Activated T-helper 1 cell treated with anti-CD3 and anti-CD28 coated beads, Interleukin-12 subunit alpha, Interleukin-12 subunit beta, Interleukin-2, Interleukin-4 antibody, amounts not matched to agents 30 ng/mL and 10 ng/mL and 1 ng/mL, durations not matched to agents 14 hours and 24 hours and 36 hours (primary cell): ENCODE results near the gene WDR35. TPM values are rescaled to one million over a fixed set of nuclear protein-coding genes. Genes with fewer than 3 reads are reported as not detected.

Experiments
- DNase-seq: peaks from one replicate; pipeline ENCODE4 v3.0.0; 2021; ENCODE audit warnings: low spot score
- H3K27ac Mint-ChIP-seq: one replicate; pipeline ENCODE4 v1.8.0; 2021; ENCODE audit warnings: mild to moderate bottlenecking, mixed read lengths
- H3K27me3 Mint-ChIP-seq: one replicate; pipeline ENCODE4 v1.8.0; 2022; ENCODE audit warnings: mild to moderate bottlenecking, moderate library complexity, mixed read lengths; ENCODE audit not compliant: insufficient read depth
- H3K36me3 Mint-ChIP-seq: one replicate; pipeline ENCODE4 v1.8.0; 2021; ENCODE audit warnings: low read depth, mixed read lengths
- H3K4me1 Mint-ChIP-seq: one replicate; pipeline ENCODE4 v1.8.0; 2021; ENCODE audit warnings: low read depth, mixed read lengths
- H3K4me3 Mint-ChIP-seq: one replicate; pipeline ENCODE4 v1.8.0; 2021; ENCODE audit warnings: mild to moderate bottlenecking, moderate library complexity, mixed read lengths
- H3K9me3 Mint-ChIP-seq: one replicate; pipeline ENCODE4 v1.8.0; 2021; ENCODE audit warnings: mixed read lengths
- intact Hi-C: fragments of 100-400 bp; cut with micrococcal nuclease; formaldehyde crosslinking; loops from one replicate; pipeline ENCODE4 v1.15.1; 2024
- total RNA-seq: library from RNA; stranded (reverse); gene quantifications from 2 replicates; pipeline ENCODE4 v1.2.3, GENCODE V29; 2022

WDR35 gene
- 7.7 and 7.8 TPM in 2 replicates for total RNA-seq

DNA sequence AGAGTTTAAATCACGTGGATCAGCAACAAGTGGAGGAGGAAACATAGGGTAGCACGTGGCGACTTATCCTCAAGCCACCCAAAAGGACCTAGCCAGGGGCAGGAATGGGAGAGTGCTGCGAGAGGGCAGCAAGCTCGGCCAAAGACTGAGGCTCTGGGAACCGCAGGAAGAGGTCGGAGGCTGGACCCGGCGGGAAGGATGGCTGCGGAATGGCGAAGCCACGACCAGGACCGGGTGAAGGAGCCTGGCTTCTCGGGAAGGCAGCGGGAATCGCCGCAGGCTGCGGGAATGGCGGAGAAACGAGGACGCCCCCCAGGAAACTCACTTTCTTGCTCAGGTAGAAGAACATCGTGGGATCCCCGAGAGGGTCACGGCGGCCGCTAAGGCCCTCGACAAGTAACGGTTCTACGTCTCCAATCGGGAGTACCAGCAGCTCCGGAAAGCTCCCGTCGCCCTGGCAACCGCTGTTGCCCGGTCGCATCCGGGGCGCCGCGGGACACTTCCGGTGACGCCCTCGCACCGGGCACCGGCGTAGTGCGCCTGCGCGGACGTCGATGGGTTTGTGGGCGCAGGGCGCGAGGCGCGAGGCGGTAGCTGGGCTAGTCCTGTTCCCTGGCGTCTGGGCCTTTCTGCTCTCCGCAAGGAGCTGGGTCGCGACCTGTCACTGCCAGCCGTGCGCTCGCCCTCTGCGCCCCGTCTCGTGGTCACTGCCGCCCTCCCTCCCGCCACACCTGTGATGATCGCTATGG, at the start of gene WDR35:
TSS of gene WDR35 (minus strand) at position 439 of the 749 bp plus-strand sequence. CDS start at position 349, 90 bp downstream.
- H3K27ac Mint-ChIP-seq = peak within 1 kb of the TSS; percentile 69
- H3K4me3 Mint-ChIP-seq = peak within 1 kb of the TSS; percentile 90
- peak; percentile 92 for DNase-seq
- H3K4me1 Mint-ChIP-seq = peaks cover 19% of the 10 kb centered on the region
- H3K36me3 Mint-ChIP-seq = peaks cover 8% of the 10 kb centered on the region
- H3K27me3 Mint-ChIP-seq = peaks cover 30% of the 10 kb centered on the region
- intact Hi-C loops = loop anchor here (1.0 to 5.0 kb wide), 7 partner anchors 25 to 1431 kb away; partner anchors contain the start of genes LAPTM4A, PUM2, RHOB and TTC32
- H3K9me3 Mint-ChIP-seq = peaks cover 9% of the 10 kb centered on the region

DNA sequence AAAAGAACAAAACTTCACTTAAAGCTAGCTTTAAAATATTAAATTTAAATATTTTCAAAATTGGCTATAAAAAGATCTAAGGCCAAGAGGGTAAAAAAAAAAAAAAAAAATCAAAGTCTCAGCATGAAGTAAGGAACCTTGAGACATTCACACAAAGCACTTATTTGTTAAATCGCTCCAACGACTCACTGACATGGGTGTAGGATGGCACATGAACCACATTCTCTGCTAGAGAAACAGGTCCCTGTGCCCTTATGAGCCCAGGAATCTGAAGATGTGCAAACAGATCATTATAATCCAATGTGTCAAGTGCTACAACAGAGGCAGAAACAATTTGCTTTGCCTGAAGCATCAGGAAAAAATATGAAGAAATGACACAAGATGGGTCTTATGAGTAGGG, 47.8 kb upstream of the WDR35 start:
- Mint-ChIP-seq H3K4me3 (no peak overlapping the region), H3K36me3 (peaks cover 47% of the 10 kb centered on the region), H3K27me3 (no peaks in the 10 kb centered on the region), H3K27ac (no peak overlapping the region), H3K4me1 (peaks cover 21% of the 10 kb centered on the region), H3K9me3 (no peaks in the 10 kb centered on the region)
- intact Hi-C loops = no loop called here
- no peak for DNase-seq

DNA sequence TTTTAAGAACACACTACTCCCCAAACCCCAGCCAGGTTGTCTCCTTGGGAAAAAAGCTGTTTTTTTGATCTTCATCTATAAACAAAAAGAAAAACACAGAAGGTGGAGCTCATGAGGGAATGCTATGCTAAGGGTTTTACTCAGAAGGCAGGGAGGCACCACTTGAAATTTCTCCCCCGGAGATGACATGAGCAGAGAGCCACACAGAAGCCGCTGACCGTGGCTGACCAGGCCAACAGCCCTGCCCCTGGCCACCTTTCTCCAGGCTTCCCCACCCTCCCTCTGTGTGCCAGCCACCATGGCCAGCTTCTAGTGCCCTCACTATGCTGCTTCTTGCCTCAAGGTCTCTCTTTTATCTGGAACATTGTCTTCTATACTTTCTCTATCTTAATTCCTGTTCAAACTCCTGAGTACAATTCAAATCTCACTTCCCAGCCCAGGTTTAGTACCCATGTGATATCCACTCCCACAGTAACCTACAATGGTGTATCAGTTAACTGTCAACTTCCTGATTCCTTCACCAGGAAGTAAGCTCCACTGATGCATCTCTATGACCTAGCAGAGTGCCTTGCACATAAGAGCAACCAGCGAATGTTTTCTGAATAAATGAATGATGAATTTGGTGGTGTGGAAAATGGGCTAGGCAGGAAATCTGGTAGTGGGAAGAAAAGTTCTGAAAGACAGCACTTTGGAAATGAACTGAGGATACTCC, 46.2 kb upstream of the WDR35 start:
- H3K27ac Mint-ChIP-seq = peak overlapping the region; percentile 7

DNA sequence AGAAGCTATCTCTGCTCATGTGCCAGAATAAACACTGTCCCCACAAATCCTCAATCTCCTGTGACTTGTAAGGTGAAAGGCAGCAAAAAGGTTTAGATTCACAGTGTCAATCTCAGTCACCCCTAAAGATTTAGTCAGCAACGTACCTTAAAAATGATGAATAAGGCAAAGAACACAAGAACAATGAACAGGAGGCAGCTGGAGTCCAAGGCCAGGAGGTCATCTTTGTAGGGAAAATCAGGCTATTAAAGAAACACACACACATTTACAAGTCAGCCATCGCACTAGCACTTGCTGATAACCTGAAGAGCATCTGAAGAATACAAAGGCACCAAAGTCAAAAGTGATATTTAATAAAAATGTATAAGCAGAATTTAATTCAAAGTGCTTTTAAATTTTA, 44.9 kb upstream of the WDR35 start:
- Mint-ChIP-seq H3K27me3 (no peaks in the 10 kb centered on the region), H3K4me3 (no peak overlapping the region), H3K36me3 (peaks cover 59% of the 10 kb centered on the region), H3K4me1 (peaks cover 21% of the 10 kb centered on the region), H3K27ac (no peak overlapping the region), H3K9me3 (no peaks in the 10 kb centered on the region)
- intact Hi-C loops = no loop called here
- DNase-seq = no peak

More for the DNA sequence above, 46.2 kb upstream of the WDR35 start:
- Mint-ChIP-seq H3K27me3 (no peaks in the 10 kb centered on the region), H3K9me3 (no peaks in the 10 kb centered on the region), H3K36me3 (peaks cover 58% of the 10 kb centered on the region), H3K4me3 (no peak overlapping the region), H3K4me1 (peaks cover 21% of the 10 kb centered on the region)
- DNase-seq = no peak
- intact Hi-C loops = no loop called here

DNA sequence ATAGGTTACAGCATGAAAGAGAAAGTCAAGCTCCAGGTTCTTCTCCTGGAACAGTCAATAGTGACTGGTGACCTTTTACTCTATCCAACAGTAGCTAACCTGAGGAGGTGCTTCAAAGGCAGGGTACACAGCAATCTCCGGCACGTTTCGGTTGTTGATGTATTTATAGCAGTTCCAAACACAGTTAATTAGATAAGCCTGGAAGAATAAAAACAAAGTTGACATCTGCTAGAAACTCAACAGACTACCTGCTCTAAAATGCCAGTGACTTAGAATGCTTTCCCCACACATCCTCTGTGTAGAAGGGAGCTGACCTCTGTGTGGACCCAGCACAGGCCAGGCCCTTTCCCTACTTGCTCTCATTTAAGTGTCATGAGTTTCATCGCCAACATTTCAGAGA, 44.3 kb upstream of the WDR35 start:
- no peak for DNase-seq
- H3K27ac Mint-ChIP-seq = no peak overlapping the region
- H3K27me3 Mint-ChIP-seq = no peaks in the 10 kb centered on the region
- peaks cover 61% of the 10 kb centered on the region for H3K36me3 Mint-ChIP-seq
- H3K4me1 Mint-ChIP-seq = peaks cover 21% of the 10 kb centered on the region
- no peaks in the 10 kb centered on the region for H3K9me3 Mint-ChIP-seq
- no peak overlapping the region for H3K4me3 Mint-ChIP-seq
- intact Hi-C loops = no loop called here

DNA sequence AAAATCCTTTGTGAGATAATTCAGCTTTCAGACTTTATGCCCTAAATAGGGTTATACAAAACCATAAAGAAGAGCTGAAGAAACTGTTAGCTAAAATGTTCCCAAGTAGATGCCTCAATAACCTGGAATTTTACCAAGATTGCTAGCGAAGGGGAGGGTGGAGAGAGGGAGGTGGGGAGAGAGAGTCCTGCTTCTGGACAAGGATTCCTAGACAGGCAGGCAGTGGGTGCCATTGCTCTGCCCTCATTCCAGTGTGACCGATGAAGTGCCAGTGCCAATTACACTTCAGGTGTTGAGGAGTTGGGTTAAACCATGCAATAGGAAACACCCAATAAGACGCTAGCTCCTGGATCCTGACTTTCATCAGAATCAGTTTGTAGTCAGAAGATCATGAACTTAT, 43.4 kb upstream of the WDR35 start:
- H3K36me3 Mint-ChIP-seq = peaks cover 67% of the 10 kb centered on the region
- intact Hi-C loops = no loop called here
- no peaks in the 10 kb centered on the region for H3K9me3 Mint-ChIP-seq
- no peaks in the 10 kb centered on the region for H3K27me3 Mint-ChIP-seq
- no peak for DNase-seq
- H3K4me1 Mint-ChIP-seq = peaks cover 21% of the 10 kb centered on the region
- H3K27ac Mint-ChIP-seq = no peak overlapping the region
- H3K4me3 Mint-ChIP-seq = no peak overlapping the region

DNA sequence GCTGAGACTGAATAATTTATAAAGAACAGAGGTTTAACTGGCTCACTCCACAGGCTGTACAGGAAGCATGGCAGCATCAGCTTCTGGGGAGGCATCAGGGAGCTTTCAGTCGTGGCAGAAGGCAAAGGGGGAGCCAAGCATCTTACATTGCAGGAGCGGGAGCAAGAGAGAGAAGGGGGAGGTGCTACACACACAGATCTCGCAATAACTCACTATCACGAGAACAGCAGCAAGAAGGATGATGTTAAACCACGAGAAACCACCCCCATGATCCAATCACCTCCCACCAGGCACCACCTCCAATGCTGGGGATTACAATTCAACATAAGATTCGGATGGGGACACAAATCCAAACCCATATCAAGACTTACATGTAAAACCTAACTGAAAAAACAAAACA, 40.3 kb upstream of the WDR35 start:
- Mint-ChIP-seq H3K27me3 (no peaks in the 10 kb centered on the region), H3K4me1 (no peaks in the 10 kb centered on the region), H3K36me3 (peaks cover 46% of the 10 kb centered on the region), H3K27ac (no peak overlapping the region), H3K4me3 (no peak overlapping the region), H3K9me3 (no peaks in the 10 kb centered on the region)
- intact Hi-C loops = no loop called here
- DNase-seq = no peak

DNA sequence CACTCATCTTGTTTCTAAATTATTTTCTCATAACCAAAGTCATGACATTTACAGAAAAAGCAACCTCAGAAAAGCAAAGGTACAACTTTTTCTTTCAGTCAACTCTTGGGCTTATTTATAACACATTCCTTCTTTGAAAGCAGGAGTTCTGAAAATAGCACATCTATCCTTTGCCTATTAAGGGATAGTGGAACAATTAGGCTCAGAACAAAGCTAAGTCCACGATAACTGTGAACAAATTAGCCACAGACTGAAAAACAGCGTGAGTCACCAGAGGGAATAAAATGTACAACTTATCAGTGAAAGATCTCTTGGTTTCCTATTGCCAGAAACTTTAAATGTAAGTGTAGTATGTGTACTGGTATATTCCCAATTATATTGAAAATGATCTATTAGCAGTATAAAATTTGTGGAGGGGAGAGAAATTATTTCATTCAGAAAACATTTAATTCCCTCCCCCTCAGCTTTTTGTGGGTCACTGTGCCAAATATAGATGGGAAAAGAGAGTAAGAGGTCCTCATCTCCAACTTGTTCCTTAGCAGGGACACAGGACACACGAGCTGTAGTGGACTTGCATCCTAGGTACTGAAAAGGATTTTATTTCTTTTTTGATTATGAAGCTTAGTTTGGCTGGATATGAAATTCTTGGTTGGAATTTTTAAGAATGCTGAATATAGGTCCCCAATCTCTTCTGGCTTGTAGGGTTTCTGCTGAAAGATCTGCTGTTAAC, 38.0 kb upstream of the WDR35 start:
- no peak overlapping the region for H3K4me3 Mint-ChIP-seq
- H3K27me3 Mint-ChIP-seq = no peaks in the 10 kb centered on the region
- intact Hi-C loops = no loop called here
- peaks cover 35% of the 10 kb centered on the region for H3K36me3 Mint-ChIP-seq
- H3K27ac Mint-ChIP-seq = no peak overlapping the region
- no peak for DNase-seq
- H3K4me1 Mint-ChIP-seq = no peaks in the 10 kb centered on the region
- H3K9me3 Mint-ChIP-seq = peaks cover 2% of the 10 kb centered on the region

DNA sequence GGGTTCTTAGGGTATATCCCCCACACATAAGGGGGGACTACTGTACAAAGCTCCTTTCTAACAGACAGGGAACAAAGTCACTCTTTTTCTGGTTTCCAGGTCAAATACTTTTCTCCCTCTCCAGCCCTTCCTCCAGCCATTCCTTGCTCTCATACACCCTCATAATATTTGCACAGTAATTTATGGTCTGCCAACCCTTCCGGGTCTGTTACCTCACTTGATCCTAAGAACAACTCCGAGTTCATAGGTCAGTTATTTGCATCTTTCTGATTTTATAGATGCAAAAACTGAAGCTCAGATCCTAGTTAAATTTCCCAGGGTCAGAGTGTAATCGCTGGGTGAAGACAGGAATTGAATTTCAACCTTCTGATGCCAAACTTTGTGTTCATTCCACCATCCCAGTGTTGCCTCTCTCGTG, 37.4 kb upstream of the WDR35 start:
- H3K27ac Mint-ChIP-seq = no peak overlapping the region
- no peaks in the 10 kb centered on the region for H3K4me1 Mint-ChIP-seq
- H3K36me3 Mint-ChIP-seq = peaks cover 31% of the 10 kb centered on the region
- DNase-seq = no peak
- no peak overlapping the region for H3K4me3 Mint-ChIP-seq
- peaks cover 5% of the 10 kb centered on the region for H3K9me3 Mint-ChIP-seq
- intact Hi-C loops = no loop called here
- no peaks in the 10 kb centered on the region for H3K27me3 Mint-ChIP-seq

DNA sequence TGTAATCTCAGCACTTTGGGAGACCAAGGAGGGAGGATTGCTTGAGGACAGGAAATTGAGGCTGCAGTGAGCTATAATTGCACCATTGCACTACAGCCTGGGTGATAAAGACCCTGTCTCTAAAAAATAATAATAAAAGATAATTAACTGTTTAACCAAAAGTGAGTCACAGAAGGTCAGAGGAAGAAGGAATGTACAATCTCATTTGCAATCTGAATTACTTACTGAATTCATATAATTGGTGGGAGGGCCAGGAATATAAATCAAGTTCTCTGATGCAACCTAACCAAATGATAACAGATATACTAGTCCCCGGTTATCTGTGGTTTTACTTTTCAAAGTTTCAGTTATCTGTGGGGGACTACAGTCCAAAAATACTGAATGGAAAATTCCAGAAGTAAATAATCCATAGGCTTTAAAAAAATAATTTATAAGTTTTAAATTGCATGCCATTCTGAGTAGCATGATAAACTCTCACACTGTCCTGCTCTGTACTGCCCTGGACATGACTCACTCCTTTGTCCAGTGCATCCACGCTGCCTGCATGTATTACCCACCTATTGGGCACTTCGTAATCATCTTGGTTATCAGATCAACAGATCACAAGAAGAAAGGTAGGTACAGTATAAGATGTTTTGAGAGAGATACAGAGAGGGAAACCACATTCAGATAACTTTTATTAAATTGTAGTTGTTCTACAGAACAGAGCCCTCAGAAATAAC, 35.3 kb upstream of the WDR35 start:
- H3K27me3 Mint-ChIP-seq = no peaks in the 10 kb centered on the region
- DNase-seq = no peak
- intact Hi-C loops = no loop called here
- peaks cover 22% of the 10 kb centered on the region for H3K36me3 Mint-ChIP-seq
- no peaks in the 10 kb centered on the region for H3K4me1 Mint-ChIP-seq
- H3K9me3 Mint-ChIP-seq = peaks cover 19% of the 10 kb centered on the region
- no peak overlapping the region for H3K4me3 Mint-ChIP-seq
- H3K27ac Mint-ChIP-seq = no peak overlapping the region

DNA sequence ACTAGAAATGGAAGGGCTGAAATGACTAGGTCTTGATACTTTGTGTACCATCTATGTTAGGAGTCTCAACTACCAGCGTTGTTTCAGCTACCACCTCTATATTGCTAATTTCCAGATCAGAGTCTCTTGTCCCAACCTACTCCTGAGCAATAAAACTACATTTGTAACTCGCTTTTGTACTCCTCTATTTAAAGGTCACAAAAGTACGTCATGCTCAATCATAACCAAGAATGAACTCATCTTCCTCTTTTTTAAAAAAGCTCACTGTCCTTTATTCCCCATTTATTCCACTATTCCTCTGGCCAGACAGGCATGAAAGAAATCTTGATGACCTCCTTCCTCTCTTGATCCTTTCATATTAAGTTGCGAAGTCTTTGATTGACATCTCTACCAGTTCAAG, 33.8 kb upstream of the WDR35 start:
- Mint-ChIP-seq H3K4me1 (no peaks in the 10 kb centered on the region), H3K9me3 (peaks cover 25% of the 10 kb centered on the region), H3K27me3 (no peaks in the 10 kb centered on the region), H3K4me3 (no peak overlapping the region), H3K36me3 (peaks cover 13% of the 10 kb centered on the region), H3K27ac (no peak overlapping the region)
- intact Hi-C loops = no loop called here
- DNase-seq = no peak

DNA sequence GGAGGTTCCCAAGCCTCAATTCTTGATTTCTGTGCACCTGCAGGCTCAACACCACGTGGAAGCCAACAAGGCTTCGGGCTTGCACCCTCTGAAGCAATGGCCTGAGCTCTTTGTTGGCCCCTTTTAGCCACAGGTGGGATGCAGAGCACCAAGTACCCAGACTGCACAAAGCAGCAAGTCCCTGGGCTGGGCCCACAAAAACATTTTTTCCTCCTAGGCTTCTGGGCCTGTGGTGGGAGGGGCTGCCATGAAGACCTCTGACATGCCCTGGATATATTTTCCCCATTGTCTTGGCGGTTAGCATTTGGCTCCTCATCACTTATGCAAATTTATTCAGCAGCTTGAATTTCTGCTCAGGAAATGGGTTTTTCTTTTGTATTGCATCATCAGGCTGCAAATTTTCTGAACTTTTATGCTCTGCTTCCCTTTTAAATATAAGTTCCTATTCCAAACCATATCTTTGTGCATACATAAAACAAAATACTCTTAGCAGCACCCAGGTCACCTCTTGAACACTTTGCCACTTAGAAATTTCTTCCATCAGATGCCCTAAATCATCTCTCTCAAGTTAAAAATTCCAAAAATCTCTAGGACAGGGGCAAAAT, 31.6 kb upstream of the WDR35 start:
- DNase-seq = no peak
- Mint-ChIP-seq H3K4me3 (no peak overlapping the region), H3K36me3 (peaks cover 8% of the 10 kb centered on the region), H3K27ac (no peak overlapping the region), H3K9me3 (peaks cover 25% of the 10 kb centered on the region), H3K4me1 (no peaks in the 10 kb centered on the region), H3K27me3 (peaks cover 4% of the 10 kb centered on the region)
- intact Hi-C loops = no loop called here
